ENCODE results near the gene LVRN. TPM values are rescaled to one million over a fixed set of nuclear protein-coding genes. Genes with fewer than 3 reads are reported as not detected.

The LVRN gene
- total RNA-seq, 1 experiment from 2014 or later = 0.06 TPM

- DNase-seq (ENCODE audit: low read depth) = no peak
These were observed 5.3 kb upstream of the LVRN start for GRCh38 chr5:115956957-115957356.

GRCh38 chr5:115961381-115962238 is 665 bp upstream of the LVRN start:
- DNase-seq (ENCODE audit: low read depth) = no peak

DNA sequence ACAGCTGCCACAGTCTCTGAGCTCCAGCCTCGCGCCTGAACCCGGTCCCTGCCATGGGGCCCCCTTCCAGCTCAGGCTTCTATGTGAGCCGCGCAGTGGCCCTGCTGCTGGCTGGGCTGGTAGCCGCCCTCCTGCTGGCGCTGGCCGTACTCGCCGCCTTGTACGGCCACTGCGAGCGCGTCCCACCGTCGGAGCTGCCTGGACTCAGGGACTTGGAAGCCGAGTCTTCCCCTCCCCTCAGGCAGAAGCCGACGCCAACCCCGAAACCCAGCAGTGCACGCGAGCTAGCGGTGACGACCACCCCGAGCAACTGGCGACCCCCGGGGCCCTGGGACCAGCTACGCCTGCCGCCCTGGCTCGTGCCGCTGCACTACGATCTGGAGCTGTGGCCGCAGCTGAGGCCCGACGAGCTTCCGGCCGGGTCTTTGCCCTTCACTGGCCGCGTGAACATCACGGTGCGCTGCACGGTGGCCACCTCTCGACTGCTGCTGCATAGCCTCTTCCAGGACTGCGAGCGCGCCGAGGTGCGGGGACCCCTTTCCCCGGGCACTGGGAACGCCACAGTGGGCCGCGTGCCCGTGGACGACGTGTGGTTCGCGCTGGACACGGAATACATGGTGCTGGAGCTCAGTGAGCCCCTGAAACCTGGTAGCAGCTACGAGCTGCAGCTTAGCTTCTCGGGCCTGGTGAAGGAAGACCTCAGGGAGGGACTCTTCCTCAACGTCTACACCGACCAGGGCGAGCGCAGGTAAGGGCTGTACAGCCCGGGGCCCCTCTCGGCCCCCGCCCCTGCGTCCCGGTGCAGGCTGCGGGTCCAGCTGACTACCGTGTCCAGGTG is 509 bp downstream of the LVRN start:
- no peak for DNase-seq (ENCODE audit: low read depth)

DNA sequence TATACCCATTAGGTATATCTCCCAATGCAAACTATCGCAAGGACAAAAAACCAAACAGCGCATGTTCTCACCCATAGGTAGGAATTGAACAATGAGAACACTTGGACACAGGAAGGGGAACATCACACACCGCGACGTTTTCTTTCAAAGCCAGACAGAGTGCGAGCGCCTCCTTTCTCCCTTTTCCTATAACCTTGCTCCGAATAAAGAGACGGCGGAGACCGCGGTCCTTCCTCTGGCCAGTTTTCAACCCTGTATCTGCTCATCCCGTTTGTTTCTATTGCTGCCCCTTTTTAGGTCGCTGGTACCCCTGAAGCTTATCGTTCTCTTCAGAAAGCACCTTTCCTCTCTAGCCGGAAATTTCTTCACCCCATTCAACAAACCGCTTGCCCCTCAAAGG is 1.3 kb downstream of the LVRN start:
- no peak for DNase-seq (ENCODE audit: low read depth)

- no peak for DNase-seq (ENCODE audit: low read depth)
These were observed 6.5 kb downstream of the LVRN start for GRCh38 chr5:115968770-115969169.

DNA sequence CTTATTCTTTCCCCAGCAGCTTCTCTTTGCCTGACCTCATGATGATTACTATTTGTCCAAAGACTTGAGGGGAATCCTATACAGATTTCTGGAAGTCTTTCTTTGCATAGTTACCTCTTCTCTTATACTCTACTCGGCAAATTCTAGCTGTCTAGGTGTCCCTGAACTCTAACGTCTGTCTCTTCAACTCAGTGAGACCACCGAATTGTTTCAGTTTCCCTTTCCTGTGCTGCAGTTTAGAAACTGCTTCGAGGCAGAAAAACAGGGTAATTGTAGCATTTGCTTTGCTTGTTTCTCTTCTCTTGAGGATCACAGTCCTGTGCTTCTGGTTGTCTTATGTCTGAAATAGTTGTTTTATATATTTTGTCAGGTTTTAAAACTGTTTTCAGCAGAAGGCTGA is 14.8 kb downstream of the LVRN start:
- peak; percentile 15 for DNase-seq (ENCODE audit: low read depth)

DNA sequence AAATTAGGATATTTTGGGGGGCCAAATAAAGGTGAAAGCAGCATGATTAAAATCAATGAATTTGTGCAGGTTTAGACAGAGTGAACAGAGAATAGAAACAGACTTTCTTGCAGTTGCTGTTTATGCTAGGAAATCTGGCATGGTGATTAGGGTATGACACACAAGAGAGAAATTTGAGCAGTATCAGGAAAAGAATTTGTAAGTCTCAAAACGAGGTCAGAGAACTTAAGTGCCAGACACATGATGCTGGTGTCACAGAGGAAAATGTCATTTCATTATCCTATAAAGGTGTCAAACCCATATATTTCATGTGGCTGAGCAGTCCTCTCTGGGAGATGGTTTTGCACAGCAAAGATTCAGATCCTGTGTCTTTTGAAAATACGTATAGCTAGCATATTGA is 15.7 kb downstream of the LVRN start:
- peak; percentile 60 for DNase-seq (ENCODE audit: low read depth)

GRCh38 chr5:115978779-115979178 is 16.5 kb downstream of the LVRN start:
- DNase-seq (ENCODE audit: low read depth) = no peak

DNA sequence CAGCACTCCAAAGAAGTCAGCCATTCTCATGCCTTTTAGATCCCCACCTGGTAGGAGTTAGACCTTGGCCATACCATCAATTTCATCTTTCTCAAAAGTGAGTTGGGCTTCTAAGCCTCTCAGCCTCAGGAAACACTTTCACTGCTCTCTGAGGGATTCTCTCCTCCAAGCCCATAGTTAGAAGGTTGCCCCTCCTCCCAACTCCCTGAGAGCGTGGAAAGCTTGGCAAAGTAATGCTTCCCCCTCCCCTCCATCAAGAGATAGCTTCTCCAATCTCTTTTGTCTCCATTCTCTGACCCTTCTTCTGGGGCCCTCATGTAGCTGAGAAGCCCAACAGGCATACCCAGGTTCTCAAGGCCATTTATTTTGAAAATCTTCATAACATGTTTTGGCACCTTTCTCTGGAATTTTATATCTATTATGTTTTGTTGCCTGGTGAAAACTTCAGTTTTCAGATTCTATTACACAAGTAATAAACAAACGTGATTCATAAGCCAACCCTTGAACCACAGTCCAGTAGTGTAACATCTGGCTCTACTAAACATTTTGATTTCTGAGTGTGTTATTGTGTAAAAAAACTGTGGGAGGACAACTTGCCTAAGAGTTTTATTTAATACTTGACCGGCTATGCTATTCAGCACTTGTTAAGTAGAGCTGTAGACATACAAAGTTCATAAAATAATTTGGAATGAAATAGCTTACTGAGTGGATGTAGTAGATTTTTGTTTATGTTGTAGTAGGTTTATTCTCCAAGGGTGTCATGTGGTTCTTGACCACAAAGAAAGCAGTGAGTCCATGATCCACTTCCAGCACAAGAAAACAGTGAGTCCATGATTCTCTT is 17.1 kb downstream of the LVRN start:
- DNase-seq (ENCODE audit: low read depth) = no peak

DNA sequence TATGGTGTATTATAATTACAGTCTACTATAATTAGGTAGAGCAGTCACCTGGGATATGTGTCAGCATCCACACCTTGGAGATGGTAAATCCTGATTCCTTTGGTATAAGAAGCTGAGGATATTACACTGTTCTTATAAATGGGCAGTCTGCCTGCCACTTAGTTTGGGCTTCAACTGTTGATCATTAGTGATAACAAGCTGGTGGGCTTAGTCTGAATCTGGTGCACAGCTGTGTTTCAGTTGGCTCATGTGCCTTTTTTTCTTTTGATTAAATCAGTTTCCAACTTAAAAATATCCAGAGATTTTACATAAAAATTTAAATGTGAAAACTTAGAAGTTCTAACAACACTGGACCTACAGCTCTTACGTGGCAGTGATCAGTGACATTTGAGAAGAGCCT is 21.2 kb downstream of the LVRN start:
- no peak for DNase-seq (ENCODE audit: low read depth)

DNA sequence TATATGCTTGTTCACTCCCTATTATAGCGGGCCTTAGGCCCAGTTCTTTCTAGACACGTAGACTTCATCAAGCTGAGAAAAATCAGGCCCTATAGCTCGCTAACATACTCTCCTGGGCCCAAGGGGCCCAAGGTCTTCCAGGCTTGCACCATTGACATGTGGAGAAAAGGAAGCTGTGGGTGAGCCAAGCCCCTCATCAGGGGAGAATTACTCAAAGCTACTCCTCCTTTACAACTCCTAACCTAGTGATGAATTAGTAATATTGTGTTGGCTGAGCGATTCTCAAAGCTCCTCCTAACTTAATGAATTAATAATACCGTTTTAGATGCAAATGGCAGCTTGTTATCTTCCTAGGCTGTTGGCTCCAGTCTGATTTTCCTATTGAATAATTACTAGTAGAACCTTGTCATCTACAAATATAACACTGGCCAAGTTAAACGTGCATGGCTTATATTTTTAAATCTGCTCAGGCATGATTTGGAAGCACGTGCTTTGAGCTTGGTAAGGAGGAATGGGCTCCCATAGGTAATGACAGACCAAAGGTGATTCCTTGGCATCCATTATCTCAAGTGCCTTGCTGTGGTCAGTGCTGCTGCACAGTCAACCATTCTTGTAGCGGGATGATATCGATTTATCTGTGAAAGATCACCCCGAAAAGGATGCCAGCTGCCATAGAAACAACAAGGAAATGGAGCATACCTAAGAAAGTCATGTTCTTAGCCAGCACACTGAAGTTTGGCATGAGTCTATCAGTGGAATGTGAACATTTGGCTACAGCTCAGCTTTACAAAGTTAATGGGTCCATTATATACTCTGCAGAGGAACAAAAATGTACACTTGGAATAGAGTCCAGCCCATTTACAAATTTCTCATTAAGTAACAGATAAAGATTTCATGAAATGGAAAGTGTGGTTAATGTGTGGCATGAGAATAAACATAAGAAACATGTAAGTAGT is 23.8 kb downstream of the LVRN start:
- no peak for DNase-seq (ENCODE audit: low read depth)

GRCh38 chr5:115988002-115988401 is 25.7 kb downstream of the LVRN start:
- no peak for DNase-seq (ENCODE audit: low read depth)

GRCh38 chr5:115992848-115993350 is 30.6 kb downstream of the LVRN start:
- DNase-seq (ENCODE audit: low read depth) = no peak

- no peak for DNase-seq (ENCODE audit: low read depth)
These were observed 33.1 kb downstream of the LVRN start for GRCh38 chr5:115995351-115995750.

GRCh38 chr5:116002116-116002906 is 40.0 kb downstream of the LVRN start:
- no peak for DNase-seq (ENCODE audit: low read depth)

DNA sequence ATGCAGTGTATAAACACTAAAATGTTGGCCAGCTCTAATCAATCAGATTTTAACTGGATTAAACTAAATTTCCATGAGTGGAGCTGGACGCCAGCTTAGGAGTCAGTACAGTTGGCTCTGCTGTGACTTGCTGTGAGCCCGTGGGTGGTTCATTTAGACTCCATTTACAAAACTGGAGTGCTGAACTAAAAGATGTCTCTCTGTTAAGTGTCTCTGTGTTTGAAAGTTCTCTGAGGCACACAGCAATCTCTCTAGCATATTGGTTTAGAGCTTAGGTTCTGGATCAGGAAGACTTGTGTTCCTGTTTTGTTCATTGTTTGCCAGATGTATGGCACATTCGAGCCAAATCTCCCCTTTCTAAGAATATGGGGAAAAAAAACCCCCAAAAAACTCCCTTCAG is 42.0 kb downstream of the LVRN start:
- no peak for DNase-seq (ENCODE audit: low read depth)

DNA sequence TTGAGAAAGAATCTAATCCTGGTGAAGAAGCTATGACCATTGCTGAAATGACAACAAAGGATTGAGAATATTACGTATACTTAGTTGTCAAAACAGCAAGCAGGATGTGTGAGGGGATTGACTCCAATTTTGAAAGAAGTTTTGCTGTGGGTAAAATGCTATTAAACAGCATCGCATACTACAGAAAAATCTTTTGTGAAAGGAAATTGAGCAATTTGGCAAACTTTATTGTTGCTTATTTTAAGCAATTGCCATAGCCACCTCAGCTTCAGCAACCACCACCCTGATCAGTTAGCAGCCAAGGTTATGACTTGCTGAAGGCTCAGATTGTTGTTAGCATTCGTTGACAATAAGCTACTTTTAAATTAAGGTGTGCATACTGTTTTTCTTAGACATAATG is 47.5 kb downstream of the LVRN start:
- DNase-seq (ENCODE audit: low read depth) = no peak

- DNase-seq (ENCODE audit: low read depth) = no peak
These were observed 48.8 kb downstream of the LVRN start for GRCh38 chr5:116011046-116011445.

GRCh38 chr5:116013207-116013785 is 51.0 kb downstream of the LVRN start:
- no peak for DNase-seq (ENCODE audit: low read depth)
